Loucy (cell line): ENCODE data around the gene MEAK7.

Experiments used
- H2AFZ ChIP-seq: fragments of 200-600 bp; sonication (generic); 2 replicates; pipeline ENCODE4 v1.6.0; 2016; ENCODE audit warnings: antibody characterized with exemption, mild to moderate bottlenecking, low read length, moderate library complexity
- H3F3A ChIP-seq: fragments of 200-600 bp; 2 replicates; pipeline ENCODE4 v1.6.0; 2016; ENCODE audit warnings: antibody characterized with exemption, low read depth, mild to moderate bottlenecking
- H3K27me3 ChIP-seq: fragments of 200-600 bp; sonication (generic); 2 replicates; pipeline ENCODE4 v1.6.1; 2014; ENCODE audit warnings: low read length, mild to moderate bottlenecking; ENCODE audit not compliant: insufficient read depth, poor library complexity, severe bottlenecking
- H3K36me3 ChIP-seq: fragments of 200-600 bp; sonication (generic); 2 replicates; pipeline ENCODE4 v1.6.1; 2016; ENCODE audit warnings: low read length; ENCODE audit not compliant: insufficient read depth
- H3K4me1 ChIP-seq: fragments of 200-600 bp; sonication (generic); 2 replicates; pipeline ENCODE4 v1.5.1; 2014; ENCODE audit warnings: low read length, mild to moderate bottlenecking; ENCODE audit not compliant: insufficient read depth, poor library complexity, severe bottlenecking
- H3K4me2 ChIP-seq: fragments of 200-600 bp; sonication (generic); 2 replicates; pipeline ENCODE4 v1.6.0; 2014; ENCODE audit warnings: antibody characterized with exemption, low read length, low read depth, mild to moderate bottlenecking; ENCODE audit not compliant: poor library complexity, severe bottlenecking
- H3K4me3 ChIP-seq: fragments of 200-600 bp; sonication (generic); 2 replicates; pipeline ENCODE4 v1.5.1; 2014; ENCODE audit warnings: low read length, mild to moderate bottlenecking, mixed read lengths; ENCODE audit not compliant: poor library complexity, severe bottlenecking
- H3K79me2 ChIP-seq: fragments of 200-600 bp; sonication (generic); 2 replicates; pipeline ENCODE4 v1.6.1; 2014; ENCODE audit warnings: low read length; ENCODE audit not compliant: insufficient read depth
- H3K9ac ChIP-seq: fragments of 200-600 bp; sonication (generic); 2 replicates; pipeline ENCODE4 v1.6.0; 2014; ENCODE audit warnings: mild to moderate bottlenecking, low read depth, low read length, moderate library complexity; ENCODE audit not compliant: poor library complexity, severe bottlenecking
- H3K9me2 ChIP-seq: fragments of 200-600 bp; sonication (generic); replicated peaks from 2 replicates; pipeline ENCODE4 v1.6.1; 2016; ENCODE audit warnings: low read depth, low read length, mixed read lengths
- H3K9me3 ChIP-seq: fragments of 200-600 bp; sonication (generic); 2 replicates; pipeline ENCODE4 v1.6.1; 2014; ENCODE audit warnings: mild to moderate bottlenecking, antibody characterized with exemption, low read length, low read depth; ENCODE audit not compliant: insufficient read depth
- H4K20me1 ChIP-seq: fragments of 200-600 bp; sonication (generic); 2 replicates; pipeline ENCODE4 v1.6.0; 2014; ENCODE audit warnings: antibody characterized with exemption, low read length, mild to moderate bottlenecking; ENCODE audit not compliant: insufficient read depth, poor library complexity, severe bottlenecking
- CTCF ChIP-seq: fragments of 200-600 bp; sonication (generic); conservative IDR thresholded peaks from 2 replicates; pipeline ENCODE4 v1.5.1; 2014; ENCODE audit warnings: mild to moderate bottlenecking, antibody characterized with exemption, low read length
- EZH2phosphoT487 ChIP-seq: fragments of 200-600 bp; IDR thresholded peaks from 2 replicates; pipeline ENCODE4 v1.6.1; 2018; ENCODE audit warnings: antibody characterized with exemption, mild to moderate bottlenecking, moderate library complexity, borderline replicate concordance

The MEAK7 gene

GRCh38 chr16:84489131-84489530 is 15.3 kb downstream of the MEAK7 start:
- H3K4me3 ChIP-seq, result no peak overlapping the region
- TF ChIP-seq EZH2phosphoT487 (no peak), CTCF (no peak)
- H3K36me3 ChIP-seq, result no peaks in the 10 kb centered on the region

GRCh38 chr16:84487358-84487757 is 17.1 kb downstream of the MEAK7 start:
- no peaks in the 10 kb centered on the region for H3K27me3 ChIP-seq
- no peaks in the 10 kb centered on the region for H3F3A ChIP-seq
- TF ChIP-seq EZH2phosphoT487 (no peak), CTCF (no peak)
- no peaks in the 10 kb centered on the region for H3K36me3 ChIP-seq
- no peak overlapping the region for H3K4me2 ChIP-seq
- no peak overlapping the region for H3K4me3 ChIP-seq
- no peaks in the 10 kb centered on the region for H3K79me2 ChIP-seq
- no peak overlapping the region for H3K9ac ChIP-seq
- no peaks in the 10 kb centered on the region for H3K9me3 ChIP-seq
- no peak overlapping the region for H2AFZ ChIP-seq
- peaks cover 8% of the 10 kb centered on the region for H3K4me1 ChIP-seq
- H3K9me2 ChIP-seq, result no peaks in the 10 kb centered on the region
- no peaks in the 10 kb centered on the region for H4K20me1 ChIP-seq

More at GRCh38 chr16:84489131-84489530, 15.3 kb downstream of the MEAK7 start:
- H3K4me2 ChIP-seq, result no peak overlapping the region
- no peak overlapping the region for H3K9ac ChIP-seq
- no peaks in the 10 kb centered on the region for H3K27me3 ChIP-seq
- H3K9me2 ChIP-seq, result no peaks in the 10 kb centered on the region
- H3K9me3 ChIP-seq, result 0 out of 2 replicates have a peak, but pooled peaks cover 4% of the 10 kb centered on the region
- no peaks in the 10 kb centered on the region for H4K20me1 ChIP-seq
- H3K4me1 ChIP-seq, result peaks cover 8% of the 10 kb centered on the region
- H2AFZ ChIP-seq, result no peak overlapping the region
- no peaks in the 10 kb centered on the region for H3K79me2 ChIP-seq
- H3F3A ChIP-seq, result no peaks in the 10 kb centered on the region

- Histone ChIP-seq H3K36me3 (no peaks in the 10 kb centered on the region), H3K9me3 (no peaks in the 10 kb centered on the region)
- TF ChIP-seq EZH2phosphoT487 (no peak), CTCF (no peak)
Observed at GRCh38 chr16:84486551-84487235, 17.8 kb downstream of the MEAK7 start.

More at GRCh38 chr16:84486551-84487235, 17.8 kb downstream of the MEAK7 start:
- H3K4me1 ChIP-seq, result peaks cover 8% of the 10 kb centered on the region
- no peaks in the 10 kb centered on the region for H3K9me2 ChIP-seq
- H4K20me1 ChIP-seq, result no peaks in the 10 kb centered on the region
- no peaks in the 10 kb centered on the region for H3F3A ChIP-seq
- no peak overlapping the region for H3K9ac ChIP-seq
- no peaks in the 10 kb centered on the region for H3K27me3 ChIP-seq
- no peak overlapping the region for H3K4me2 ChIP-seq
- H3K79me2 ChIP-seq, result no peaks in the 10 kb centered on the region
- H2AFZ ChIP-seq, result no peak overlapping the region
- H3K4me3 ChIP-seq, result no peak overlapping the region
